Progenitor cell of endocrine pancreas (in vitro differentiated cells): ENCODE data around the gene TRIM46. TPM values are rescaled to one million over a fixed set of nuclear protein-coding genes. Genes with fewer than 3 reads are reported as not detected.
"Not testable (repeated sequence)": the region's sequence is repeated elsewhere in the genome, so short reads cannot be mapped to it uniquely, and the experiment has no call there.

Experiments
- DNase-seq: peaks from one replicate; pipeline ENCODE4 v3.0.0; 2021; ENCODE audit warnings: low spot score; ENCODE audit not compliant: unreplicated experiment
- H3K27ac Mint-ChIP-seq: 2 replicates; pipeline ENCODE4 v1.8.0; 2021; ENCODE audit warnings: mild to moderate bottlenecking, moderate library complexity, mixed read lengths
- H3K27me3 Mint-ChIP-seq: 2 replicates; pipeline ENCODE4 v1.8.0; 2021; ENCODE audit warnings: mixed read lengths
- H3K36me3 Mint-ChIP-seq: 2 replicates; pipeline ENCODE4 v1.8.0; 2022; ENCODE audit warnings: mixed read lengths; ENCODE audit not compliant: insufficient read depth
- H3K4me1 Mint-ChIP-seq: 2 replicates; pipeline ENCODE4 v1.8.0; 2021; ENCODE audit warnings: low read depth, mixed read lengths
- H3K4me3 Mint-ChIP-seq: 2 replicates; pipeline ENCODE4 v1.8.0; 2021; ENCODE audit warnings: low read depth, mild to moderate bottlenecking, moderate library complexity, mixed read lengths
- H3K9me3 Mint-ChIP-seq: 2 replicates; pipeline ENCODE4 v1.8.0; 2021; ENCODE audit warnings: low read depth, mixed read lengths
- total RNA-seq: library from RNA; stranded (reverse); gene quantifications from 2 replicates; pipeline ENCODE4 v1.2.1, GENCODE V29; 2021
- TF ChIP-seq, protein P1 (sequence below): fragments of 200-600 bp; sonication (generic); IDR thresholded peaks from one replicate; pipeline ENCODE4 v1.5.0; 2021; ENCODE audit warnings: antibody characterized with exemption, mild to moderate bottlenecking; ENCODE audit not compliant: unreplicated experiment

The TRIM46 gene
- total RNA-seq, 1 donor from 2014 or later: 25.7 TPM

DNA sequence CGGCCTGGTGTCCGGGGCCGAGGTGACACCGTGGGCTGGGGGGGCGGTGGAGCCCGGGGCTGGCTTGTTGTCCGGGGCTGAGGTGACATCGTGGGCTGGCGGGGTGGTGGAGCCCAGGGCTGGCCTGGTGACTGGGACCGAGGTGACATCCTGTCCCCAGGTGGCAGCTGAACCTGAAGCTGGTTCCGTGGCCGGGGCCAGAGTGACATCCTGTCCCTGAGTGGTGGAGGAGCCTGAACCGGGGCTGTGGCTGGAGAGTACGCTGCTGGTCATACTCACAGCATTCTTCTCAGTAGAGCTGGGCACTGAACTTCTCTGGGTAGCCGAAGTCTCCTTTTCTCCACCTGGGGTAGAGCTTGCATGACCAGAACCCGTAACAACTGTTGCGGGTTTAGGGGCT, 18.3 kb downstream of the TRIM46 start:
- Mint-ChIP-seq H3K36me3 (peaks cover 4% of the 10 kb centered on the region), H3K4me1 (peaks cover 40% of the 10 kb centered on the region), H3K27ac (peak overlapping the region; percentile 94), H3K4me3 (no peak overlapping the region), H3K27me3 (no peaks in the 10 kb centered on the region), H3K9me3 (no peaks in the 10 kb centered on the region)
- no peak for DNase-seq
- TF ChIP-seq, protein P1, sequence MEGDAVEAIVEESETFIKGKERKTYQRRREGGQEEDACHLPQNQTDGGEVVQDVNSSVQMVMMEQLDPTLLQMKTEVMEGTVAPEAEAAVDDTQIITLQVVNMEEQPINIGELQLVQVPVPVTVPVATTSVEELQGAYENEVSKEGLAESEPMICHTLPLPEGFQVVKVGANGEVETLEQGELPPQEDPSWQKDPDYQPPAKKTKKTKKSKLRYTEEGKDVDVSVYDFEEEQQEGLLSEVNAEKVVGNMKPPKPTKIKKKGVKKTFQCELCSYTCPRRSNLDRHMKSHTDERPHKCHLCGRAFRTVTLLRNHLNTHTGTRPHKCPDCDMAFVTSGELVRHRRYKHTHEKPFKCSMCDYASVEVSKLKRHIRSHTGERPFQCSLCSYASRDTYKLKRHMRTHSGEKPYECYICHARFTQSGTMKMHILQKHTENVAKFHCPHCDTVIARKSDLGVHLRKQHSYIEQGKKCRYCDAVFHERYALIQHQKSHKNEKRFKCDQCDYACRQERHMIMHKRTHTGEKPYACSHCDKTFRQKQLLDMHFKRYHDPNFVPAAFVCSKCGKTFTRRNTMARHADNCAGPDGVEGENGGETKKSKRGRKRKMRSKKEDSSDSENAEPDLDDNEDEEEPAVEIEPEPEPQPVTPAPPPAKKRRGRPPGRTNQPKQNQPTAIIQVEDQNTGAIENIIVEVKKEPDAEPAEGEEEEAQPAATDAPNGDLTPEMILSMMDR: no peak

DNA sequence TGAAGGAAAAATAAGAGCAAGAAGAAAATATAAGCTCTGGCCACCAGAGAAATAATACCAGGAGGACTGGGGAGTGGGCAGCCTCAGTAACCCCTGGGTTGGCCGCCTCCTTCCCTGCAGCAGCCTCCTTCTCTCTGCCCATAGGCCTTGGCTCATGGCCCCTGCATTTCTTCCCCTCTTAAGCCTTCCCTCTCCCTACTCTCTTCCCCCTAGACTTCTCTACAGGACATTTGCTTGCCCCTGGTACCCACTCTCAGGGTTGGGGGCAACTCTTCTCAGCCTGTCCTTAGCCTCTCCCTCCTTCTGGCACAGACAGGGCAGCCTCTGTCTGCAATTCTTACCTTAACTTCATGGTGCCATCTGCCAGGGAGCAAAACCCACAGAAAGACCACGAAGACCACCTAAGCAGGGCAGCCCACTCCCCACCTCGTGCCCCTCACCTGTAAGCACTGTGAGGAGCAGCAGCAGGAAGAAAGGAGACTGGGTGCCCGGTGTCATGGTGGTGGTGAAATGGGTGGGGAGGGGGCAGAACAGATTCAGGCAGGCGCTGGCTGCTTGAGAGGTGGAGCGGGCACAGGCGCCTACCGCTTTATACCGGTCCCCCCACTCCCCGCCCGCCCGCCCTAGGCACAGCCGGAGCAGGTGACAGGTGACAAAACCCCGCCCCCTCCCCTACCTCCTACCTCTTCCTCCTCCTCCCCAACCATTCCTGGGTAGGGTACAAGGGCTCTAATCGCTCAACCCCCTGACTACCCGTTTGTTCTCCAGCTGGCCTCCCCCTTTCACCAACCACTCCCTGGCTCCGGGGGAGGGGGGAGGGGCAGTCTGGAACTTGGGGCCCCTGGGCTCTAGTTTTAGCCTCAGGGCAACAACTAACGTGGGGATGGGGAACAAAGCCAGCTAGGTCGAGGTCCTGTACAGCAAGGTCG, 19.0 kb downstream of the TRIM46 start:
- peaks cover 4% of the 10 kb centered on the region for H3K36me3 Mint-ChIP-seq
- TF ChIP-seq, protein P1: no peak
- DNase-seq: no peak
- peaks cover 35% of the 10 kb centered on the region for H3K4me1 Mint-ChIP-seq
- peak overlapping the region; percentile 77 for H3K4me3 Mint-ChIP-seq
- H3K9me3 Mint-ChIP-seq: no peaks in the 10 kb centered on the region
- peak overlapping the region; percentile 98 for H3K27ac Mint-ChIP-seq
- H3K27me3 Mint-ChIP-seq: no peaks in the 10 kb centered on the region

DNA sequence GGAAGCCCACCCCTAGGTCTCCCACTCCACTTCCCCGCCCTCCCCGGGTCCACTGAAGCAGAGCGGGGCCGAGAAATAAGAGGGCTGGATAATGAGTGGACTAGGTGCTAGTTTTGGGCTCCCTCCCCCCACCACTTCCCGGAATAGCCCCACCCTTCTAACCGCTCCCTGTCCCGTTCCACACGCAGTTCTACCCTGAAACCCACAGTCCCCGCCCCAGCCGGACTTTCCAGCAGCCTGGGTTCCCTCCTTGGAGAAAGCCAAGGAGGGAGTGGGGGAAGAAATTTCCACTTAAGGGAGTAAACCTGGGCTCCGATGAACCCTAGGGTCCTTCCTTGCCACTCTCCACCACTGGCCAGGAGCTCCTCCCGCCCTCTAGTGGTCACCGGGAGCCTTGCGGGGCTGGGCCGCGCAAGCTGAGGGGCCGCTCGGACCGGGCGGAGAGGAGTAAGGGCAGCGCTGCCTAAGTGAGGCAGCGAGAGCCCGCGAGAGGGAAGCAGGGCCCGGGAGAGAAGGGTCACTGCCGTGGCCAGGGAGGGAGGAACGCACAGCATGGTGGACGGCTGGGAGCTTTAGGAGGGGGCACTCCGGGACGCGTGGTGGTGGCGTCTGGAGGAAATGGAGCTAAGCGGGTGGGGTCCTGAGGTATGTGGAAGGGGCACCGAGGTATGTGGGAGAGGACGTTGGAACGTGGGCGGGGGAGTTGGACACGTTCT, 19.8 kb downstream of the TRIM46 start:
- Mint-ChIP-seq H3K27ac (peak overlapping the region; percentile 98), H3K9me3 (no peaks in the 10 kb centered on the region), H3K36me3 (peaks cover 7% of the 10 kb centered on the region), H3K27me3 (no peaks in the 10 kb centered on the region), H3K4me3 (peak overlapping the region; percentile 77), H3K4me1 (peaks cover 29% of the 10 kb centered on the region)
- TF ChIP-seq, protein P1: peak; percentile 97
- peak; percentile 96 for DNase-seq

DNA sequence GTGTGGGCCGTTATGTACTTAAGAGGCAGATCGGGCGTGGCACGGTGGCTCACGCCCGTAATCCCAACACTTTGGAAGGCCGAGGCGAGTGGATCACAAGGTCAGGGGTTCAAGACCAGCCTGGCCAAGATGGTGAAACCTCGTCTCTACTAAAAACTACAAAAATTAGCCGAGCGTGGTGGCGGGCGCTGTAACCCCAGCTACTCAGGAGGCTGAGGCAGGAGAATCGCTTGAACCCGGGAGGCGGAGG, 20.3 kb downstream of the TRIM46 start:
- H3K27me3 Mint-ChIP-seq, H3K36me3 Mint-ChIP-seq, H3K9me3 Mint-ChIP-seq, DNase-seq: not testable (repeated sequence)
- Mint-ChIP-seq H3K4me1 (peaks cover 29% of the 10 kb centered on the region), H3K27ac (peak overlapping the region; percentile 98), H3K4me3 (peak overlapping the region; percentile 77)

DNA sequence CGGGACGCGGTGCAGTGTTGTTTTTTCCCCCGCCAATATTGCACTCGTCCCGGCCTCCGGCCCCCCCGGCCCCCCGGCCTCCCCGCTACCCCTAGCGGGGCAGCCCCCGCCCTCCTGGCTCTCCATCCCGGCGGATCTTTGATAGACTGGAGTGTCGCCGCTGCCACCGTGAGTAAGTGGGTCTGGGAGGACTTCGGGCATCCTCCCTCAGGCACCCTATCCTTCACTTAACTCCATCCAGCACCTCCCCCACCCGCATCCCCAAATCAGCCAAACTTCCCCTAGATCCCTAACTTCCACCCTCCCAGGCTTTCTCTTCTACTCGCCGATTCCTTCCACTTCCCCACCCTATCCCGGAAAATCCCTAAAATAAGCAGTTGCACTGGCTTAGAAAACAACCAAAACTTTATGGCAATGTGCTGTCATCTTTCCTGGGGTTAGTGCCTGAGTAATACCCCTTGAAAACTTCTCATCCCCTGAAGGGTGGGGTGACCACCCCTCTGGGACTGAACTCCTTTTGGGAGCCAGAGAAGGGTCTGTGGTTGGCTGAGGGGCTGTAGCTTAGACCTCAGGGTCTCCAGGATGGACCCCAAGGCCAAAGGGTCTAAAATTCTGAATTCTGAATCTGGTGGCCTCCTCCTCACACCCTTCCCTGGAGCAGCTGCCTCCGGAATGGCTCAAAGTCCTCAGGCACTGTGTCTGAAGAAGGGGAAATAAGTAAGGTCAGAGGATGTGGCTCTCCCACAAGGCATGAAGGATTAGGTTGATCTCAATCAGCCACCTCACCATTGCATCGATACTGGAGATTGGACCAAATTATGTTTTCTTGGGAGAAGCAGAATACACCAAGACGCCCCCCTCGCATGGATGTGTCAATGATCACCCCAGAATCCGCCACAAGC, 21.8 kb downstream of the TRIM46 start:
- H3K4me1 Mint-ChIP-seq: peaks cover 29% of the 10 kb centered on the region
- no peaks in the 10 kb centered on the region for H3K27me3 Mint-ChIP-seq
- peak overlapping the region; percentile 88 for H3K27ac Mint-ChIP-seq
- TF ChIP-seq, protein P1: no peak
- peaks cover 10% of the 10 kb centered on the region for H3K36me3 Mint-ChIP-seq
- H3K4me3 Mint-ChIP-seq: peak overlapping the region; percentile 80
- H3K9me3 Mint-ChIP-seq: no peaks in the 10 kb centered on the region
- no peak for DNase-seq
